Sigmoid colon (tissue), 7 donors: Measurements from ENCODE around the gene CFAP61. TPM values are rescaled to one million over a fixed set of nuclear protein-coding genes. Genes with fewer than 3 reads are reported as not detected.

Experiments
- DNase-seq: peaks from one replicate; pipeline ENCODE4 v3.0.0-alpha.2; 2019
- H3K27ac ChIP-seq, 4 donors: fragments of 200-600 bp; sonication (generic); one replicate each; pipeline ENCODE4 v1.5.1; 2016 to 2019; ENCODE audit warnings: mild to moderate bottlenecking in 1 of 4
- H3K27me3 ChIP-seq, 3 donors: fragments of 200-600 bp; sonication (generic); one replicate each; pipeline ENCODE4 v1.5.1; 2019; ENCODE audit warnings: mild to moderate bottlenecking in 1 of 3
- H3K36me3 ChIP-seq, 4 donors: fragments of 200-600 bp; sonication (generic); one replicate each; pipeline ENCODE4 v1.5.1; 2016 to 2019
- H3K4me1 ChIP-seq, 4 donors: fragments of 200-600 bp; sonication (generic); one replicate each; pipeline ENCODE4 v1.5.1; 2017 to 2019
- H3K4me3 ChIP-seq, 4 donors: fragments of 200-600 bp; sonication (generic); one replicate each; pipeline ENCODE4 v1.5.1; 2017 to 2019; ENCODE audit warnings: mild to moderate bottlenecking in 2 of 4, moderate library complexity in 1 of 4
- H3K9me3 ChIP-seq, 4 donors: fragments of 200-600 bp in 3 of 4; sonication (generic) in 3 of 4; one replicate each; pipeline versions ENCODE4 v1.5.1 to v1.6.1; 2013 to 2019
- CTCF ChIP-seq, 4 experiments: fragments of 450-650 bp in 3 of 4; fragments of 200-600 bp in 1 of 4; IDR thresholded peaks; one replicate each; pipeline ENCODE4 v1.5.1; 2016 to 2019; ENCODE audit warnings: antibody characterized with exemption in 4 of 4, mild to moderate bottlenecking in 3 of 4, moderate library complexity in 2 of 4
- EP300 ChIP-seq, 4 donors: sonication (generic); formaldehyde crosslinking; IDR thresholded peaks; one replicate each; pipeline ENCODE4 v1.6.1; 2017; ENCODE audit warnings: antibody characterized with exemption in 4 of 4
- POLR2A ChIP-seq, 2 donors: fragments of 450-650 bp; IDR thresholded peaks; one replicate each; pipeline ENCODE4 v1.6.1; 2016; ENCODE audit warnings: antibody characterized with exemption in 2 of 2, mild to moderate bottlenecking in 2 of 2, moderate library complexity in 2 of 2
- POLR2AphosphoS5 ChIP-seq, 4 donors: sonication (generic); formaldehyde crosslinking; IDR thresholded peaks; one replicate each; pipeline ENCODE4 v1.6.1; 2017; ENCODE audit warnings: antibody characterized with exemption in 4 of 4
- WGBS, 2 donors: extraction: QIAGEN DNeasy Blood & Tissue Kit; methylation state at CpG; one replicate each; pipeline ENCODE4 v1.1.7; 2013; 5-methylcytosine and 5-hydroxymethylcytosine counted together
- intact Hi-C: fragments of 100-400 bp; cut with DNase I; formaldehyde crosslinking; loops from one replicate; pipeline ENCODE4 v1.15.1; 2023
- polyA plus RNA-seq, 3 donors: library from polyadenylated mRNA; stranded (reverse); fragments of 200-250 nt; gene quantifications; one replicate each; pipeline ENCODE4 v1.2.3, GENCODE V29; 2013
- total RNA-seq, 4 donors: library from RNA; depleted of rRNA; stranded (reverse); fragments of >200 nt; gene quantifications; one replicate each; pipeline ENCODE4 v1.1.0, GENCODE V29; 2016
- donor health status: healthy with polysubstance abuse.
- donor health status: Bipolar disorder and iron deficiency.
- donor health status: healthy.

CFAP61 gene
- total and polyA plus RNA-seq, 7 donors: 0.15 to 2.0 (median 0.44) TPM; not detected in 3

- intact Hi-C loops: no loop called here
- 39 to 63% methylated on average over 6 of the region's 6 CpGs for WGBS, 2 donors
Observed at GRCh38 chr20:20253744-20254330, 201.5 kb downstream of the CFAP61 start.

GRCh38 chr20:20255099-20255498 lies 202.8 kb downstream of the CFAP61 start:
- H3K36me3 ChIP-seq: no peaks in the 10 kb centered on the region
- TF ChIP-seq CTCF (IDR thresholded peaks at IDR 0.05) (no peak), POLR2A (IDR thresholded peaks at IDR 0.05) (no peak), EP300 (IDR thresholded peaks at IDR 0.05) (no peak), POLR2AphosphoS5 (IDR thresholded peaks at IDR 0.05) (no peak)
- DNase-seq: no peak
- H3K27me3 ChIP-seq: no peaks in the 10 kb centered on the region
- WGBS, 2 donors: 75% methylated on average over 3 of the region's 3 CpGs
- no peak overlapping the region for H3K4me3 ChIP-seq
- no peak overlapping the region for H3K27ac ChIP-seq
- no peaks in the 10 kb centered on the region for H3K4me1 ChIP-seq
- H3K9me3 ChIP-seq: no peaks in the 10 kb centered on the region
- intact Hi-C loops: no loop called here

More at GRCh38 chr20:20253744-20254330, 201.5 kb downstream of the CFAP61 start:
- no peak for TF ChIP-seq EP300 (IDR thresholded peaks at IDR 0.05)
- no peak for TF ChIP-seq CTCF (IDR thresholded peaks at IDR 0.05)
- TF ChIP-seq POLR2A (IDR thresholded peaks at IDR 0.05): no peak
- TF ChIP-seq POLR2AphosphoS5 (IDR thresholded peaks at IDR 0.05): no peak
- H3K4me1 ChIP-seq: no peaks in the 10 kb centered on the region
- H3K27me3 ChIP-seq: no peaks in the 10 kb centered on the region
- H3K9me3 ChIP-seq: no peaks in the 10 kb centered on the region
- H3K27ac ChIP-seq: no peak overlapping the region
- no peaks in the 10 kb centered on the region for H3K36me3 ChIP-seq
- no peak for DNase-seq
- H3K4me3 ChIP-seq: no peak overlapping the region

GRCh38 chr20:20259533-20259932 lies 207.2 kb downstream of the CFAP61 start:
- no peaks in the 10 kb centered on the region for H3K27me3 ChIP-seq
- intact Hi-C loops: no loop called here

DNA sequence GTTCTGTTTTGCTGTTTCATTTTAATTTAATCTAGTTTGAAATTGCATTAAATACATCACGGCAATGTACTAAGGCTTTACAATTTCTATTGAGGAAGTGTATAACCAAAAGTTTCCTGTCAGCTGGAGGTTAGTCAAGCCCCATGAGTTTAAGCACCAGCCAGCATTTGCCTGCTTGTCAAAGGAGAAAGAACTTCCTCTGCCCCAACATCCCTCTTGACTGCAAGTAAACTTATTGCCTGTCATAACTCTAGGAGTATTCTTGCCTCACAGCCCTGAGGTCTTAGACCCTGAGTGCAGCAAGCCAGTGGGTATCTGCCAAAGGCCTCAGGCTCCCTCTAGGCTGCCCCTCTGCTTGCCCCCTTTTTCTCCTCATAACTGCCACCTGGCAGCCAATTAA lies 208.8 kb downstream of the CFAP61 start:
- no peak overlapping the region for H3K27ac ChIP-seq

More at GRCh38 chr20:20259533-20259932, 207.2 kb downstream of the CFAP61 start:
- TF ChIP-seq POLR2AphosphoS5 (IDR thresholded peaks at IDR 0.05): no peak
- TF ChIP-seq POLR2A (IDR thresholded peaks at IDR 0.05): no peak
- no peak for TF ChIP-seq CTCF (IDR thresholded peaks at IDR 0.05)
- TF ChIP-seq EP300 (IDR thresholded peaks at IDR 0.05): no peak
- WGBS, 2 donors: 54 to 75% methylated on average over 2 of the region's 2 CpGs
- Histone ChIP-seq H3K27ac (no peak overlapping the region), H3K9me3 (no peaks in the 10 kb centered on the region), H3K36me3 (no peaks in the 10 kb centered on the region), H3K4me3 (no peak overlapping the region), H3K4me1 (no peaks in the 10 kb centered on the region)
- DNase-seq: no peak

More for the DNA sequence above, 208.8 kb downstream of the CFAP61 start:
- H3K36me3 ChIP-seq: no peaks in the 10 kb centered on the region
- H3K4me3 ChIP-seq: no peak overlapping the region
- H3K27me3 ChIP-seq: no peaks in the 10 kb centered on the region
- intact Hi-C loops: no loop called here
- H3K4me1 ChIP-seq: no peaks in the 10 kb centered on the region
- WGBS, 2 donors: 48 to 72% methylated on average over 1 of the region's 1 CpG
- no peak for TF ChIP-seq CTCF (IDR thresholded peaks at IDR 0.05)
- no peak for TF ChIP-seq POLR2A (IDR thresholded peaks at IDR 0.05)
- no peak for TF ChIP-seq EP300 (IDR thresholded peaks at IDR 0.05)
- no peak for TF ChIP-seq POLR2AphosphoS5 (IDR thresholded peaks at IDR 0.05)
- no peak for DNase-seq
- H3K9me3 ChIP-seq: no peaks in the 10 kb centered on the region
